ENCODE data around the gene ZBTB38. TPM values are rescaled to one million over a fixed set of nuclear protein-coding genes. Genes with fewer than 3 reads are reported as not detected.

The ZBTB38 gene
- total and polyA plus RNA-seq, 8 donors: 5.3 to 253 (median 41.0) TPM

DNA sequence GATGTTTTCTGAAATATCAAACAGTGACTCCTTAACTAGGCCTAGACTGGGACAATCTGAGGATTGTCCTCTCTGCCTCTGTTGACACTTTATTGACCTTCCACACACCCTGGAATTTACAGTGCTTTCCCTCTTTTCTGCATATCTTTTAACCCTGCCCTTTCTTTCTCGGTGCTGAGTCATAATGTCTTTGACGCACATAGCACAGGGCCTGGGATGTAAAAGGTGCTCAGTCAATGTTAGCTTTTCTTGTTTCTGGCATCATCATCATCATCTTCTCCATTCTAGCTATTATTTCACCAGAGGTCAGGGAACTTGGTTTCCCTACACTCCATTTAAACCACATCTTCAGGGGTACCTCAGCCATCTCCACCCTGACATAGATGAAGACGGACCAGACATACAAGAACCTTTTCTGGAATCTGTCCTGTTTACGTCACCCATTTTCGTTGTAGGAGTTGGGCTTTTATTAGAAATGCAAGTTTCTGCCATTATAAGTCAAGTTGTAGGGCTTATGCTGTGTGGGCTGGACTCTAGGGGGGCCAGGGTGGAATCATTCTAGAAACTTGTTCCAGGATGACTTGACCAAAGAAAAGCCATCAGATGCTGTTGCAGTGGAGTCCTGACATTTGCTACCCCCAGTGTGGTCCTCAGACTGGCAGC lies 46.6 kb downstream of the ZBTB38 start:
- WGBS, 5 donors: 81 to 91% (median 83%) methylated on average over 5 of the region's 5 CpGs
- H3K4me1 ChIP-seq: peaks cover 49 to 87% (median 70%) of the 10 kb centered on the region in 4 donors
- H3K4me3 ChIP-seq: no peak overlapping the region
- H3K27me3 ChIP-seq: no peaks in the 10 kb centered on the region
- H3K36me3 ChIP-seq: peaks cover 0 to 51% (median 44%) of the 10 kb centered on the region in 4 donors
- TF ChIP-seq POLR2AphosphoS5 (IDR thresholded peaks at IDR 0.05) (no peak), POLR2A (IDR thresholded peaks at IDR 0.05) (no peak), EP300 (IDR thresholded peaks at IDR 0.05) (no peak), CTCF (IDR thresholded peaks at IDR 0.05) (no peak)
- intact Hi-C loops (cut with DNase I; ENCODE audit: low total_unique reads): no loop called here
- peak overlapping the region in 4 of 5 donors; percentile 94 to 100 (median 98) for H3K27ac ChIP-seq
- no peak for DNase-seq
- no peaks in the 10 kb centered on the region for H3K9me3 ChIP-seq

GRCh38 chr3:141415953-141416352 lies 47.6 kb downstream of the ZBTB38 start:
- Histone ChIP-seq H3K4me3 (no peak overlapping the region), H3K27me3 (no peaks in the 10 kb centered on the region), H3K36me3 (peaks cover 0 to 51% (median 44%) of the 10 kb centered on the region in 4 donors), H3K9me3 (no peaks in the 10 kb centered on the region), H3K27ac (peak overlapping the region in 4 of 5 donors; percentile 94 to 100 (median 98)), H3K4me1 (peaks cover 40 to 85% (median 68%) of the 10 kb centered on the region in 4 donors)
- TF ChIP-seq EP300 (IDR thresholded peaks at IDR 0.05) (no peak), POLR2A (IDR thresholded peaks at IDR 0.05) (no peak)
- DNase-seq: no peak
- 70 to 89% (median 79%) methylated on average over 3 of the region's 3 CpGs for WGBS, 5 donors
- intact Hi-C loops (cut with DNase I; ENCODE audit: low total_unique reads): no loop called here

Other genes with a start within 250 kb of the ZBTB38 start
- 10 to 100 TPM in 2 of 5 donors, 1 to 10 TPM in 2, under 1 TPM in 1; 0.58 to 24.8 (median 5.3) TPM for gene PXYLP1, start 136.7 kb upstream of the ZBTB38 start, total RNA-seq
- 1 to 10 TPM; 1.7 to 3.1 (median 2.6) TPM for gene PXYLP1, start 136.7 kb upstream of the ZBTB38 start, polyA plus RNA-seq
- 10 to 100 TPM in 4 of 5 donors, 1 to 10 TPM in 1; 6.2 to 32.1 (median 21.7) TPM for gene RASA2, start 118.5 kb downstream of the ZBTB38 start, total RNA-seq
- 1 to 10 TPM; 2.6 to 3.8 (median 3.4) TPM for gene RASA2, start 118.5 kb downstream of the ZBTB38 start, polyA plus RNA-seq